Tibial nerve (tissue), 4 donors: Measurements from ENCODE around the gene MLPH.

Source experiments
- CTCF ChIP-seq, 5 experiments: fragments of 200-600 bp in 3 of 5; fragments of 450-650 bp in 2 of 5; sonication (generic) in 3 of 5; IDR thresholded peaks; one replicate each; pipeline ENCODE4 v1.5.1; 2016 to 2019; ENCODE audit warnings: antibody characterized with exemption in 5 of 5, mild to moderate bottlenecking in 3 of 5, moderate library complexity in 2 of 5
- EP300 ChIP-seq, 2 donors: sonication (generic); formaldehyde crosslinking; IDR thresholded peaks; one replicate each; pipeline ENCODE4 v1.6.1; 2017; ENCODE audit warnings: antibody characterized with exemption in 2 of 2, mild to moderate bottlenecking in 1 of 2
- POLR2A ChIP-seq, 2 donors: fragments of 450-650 bp; IDR thresholded peaks; one replicate each; pipeline ENCODE4 v1.6.1; 2017; ENCODE audit warnings: antibody characterized with exemption in 2 of 2, mild to moderate bottlenecking in 2 of 2, moderate library complexity in 2 of 2

GRCh38 chr2:237532160-237532559 lies 45.1 kb downstream of the MLPH start:
- no peak for TF ChIP-seq CTCF (IDR thresholded peaks at IDR 0.05)
- TF ChIP-seq EP300 (IDR thresholded peaks at IDR 0.05), result no peak
- no peak for TF ChIP-seq POLR2A (IDR thresholded peaks at IDR 0.05)
